Measurements from ENCODE around the gene SLC30A9. TPM values are rescaled to one million over a fixed set of nuclear protein-coding genes. Genes with fewer than 3 reads are reported as not detected.

The SLC30A9 gene
- total RNA-seq (ENCODE audit: low replicate concordance) = 48.7 and 64.7 TPM in 2 replicates

GRCh38 chr4:41990365-41991111 is at the start of gene SLC30A9:
TSS of gene SLC30A9 (plus strand) at chr4:41990530. CDS start at chr4:41990652, 122 bp downstream.

GRCh38 chr4:41981456-41981855 is 8.9 kb upstream of the SLC30A9 start, which contains the start of gene DCAF4L1:
TSS of gene DCAF4L1 (plus strand) at chr4:41981756. CDS start at chr4:41981793, 37 bp downstream.

Other genes starting within 250 kb of the SLC30A9 start
- gene PHOX2B, start 241.8 kb upstream of the SLC30A9 start, total RNA-seq (ENCODE audit: low replicate concordance) = not detected in 2 replicates
- 22.3 and 31.9 TPM in 2 replicates for gene TMEM33, start 55.1 kb upstream of the SLC30A9 start, total RNA-seq (ENCODE audit: low replicate concordance)
- under 0.01 and 0.12 TPM in 2 replicates for gene DCAF4L1, start 8.8 kb upstream of the SLC30A9 start, total RNA-seq (ENCODE audit: low replicate concordance)
- not detected in 2 replicates for gene BEND4, start 162.1 kb downstream of the SLC30A9 start, total RNA-seq (ENCODE audit: low replicate concordance)